DMS53 treated with DMSO at 0.1 percent for 48 hours (cell line): ENCODE data around the gene CORO1C.
"Not testable (repeated sequence)": the region's sequence is repeated elsewhere in the genome, so short reads cannot be mapped to it uniquely, and the experiment has no call there.

Experiments used
- DNase-seq: peaks from one replicate; lab custom pipeline; 2025; ENCODE audit not compliant: unreplicated experiment; lab: John Stamatoyannopoulos, UW

CORO1C gene

GRCh38 chr12:108620236-108620879 is 111.0 kb downstream of the CORO1C start:
- DNase-seq = no peak

- no peak for DNase-seq
Observed at GRCh38 chr12:108619369-108620160, 111.8 kb downstream of the CORO1C start.

GRCh38 chr12:108618953-108619274 is 112.4 kb downstream of the CORO1C start:
- DNase-seq = not testable (repeated sequence)

- DNase-seq = peak; percentile 83
Observed at GRCh38 chr12:108618079-108618952, 113.0 kb downstream of the CORO1C start.

DNA sequence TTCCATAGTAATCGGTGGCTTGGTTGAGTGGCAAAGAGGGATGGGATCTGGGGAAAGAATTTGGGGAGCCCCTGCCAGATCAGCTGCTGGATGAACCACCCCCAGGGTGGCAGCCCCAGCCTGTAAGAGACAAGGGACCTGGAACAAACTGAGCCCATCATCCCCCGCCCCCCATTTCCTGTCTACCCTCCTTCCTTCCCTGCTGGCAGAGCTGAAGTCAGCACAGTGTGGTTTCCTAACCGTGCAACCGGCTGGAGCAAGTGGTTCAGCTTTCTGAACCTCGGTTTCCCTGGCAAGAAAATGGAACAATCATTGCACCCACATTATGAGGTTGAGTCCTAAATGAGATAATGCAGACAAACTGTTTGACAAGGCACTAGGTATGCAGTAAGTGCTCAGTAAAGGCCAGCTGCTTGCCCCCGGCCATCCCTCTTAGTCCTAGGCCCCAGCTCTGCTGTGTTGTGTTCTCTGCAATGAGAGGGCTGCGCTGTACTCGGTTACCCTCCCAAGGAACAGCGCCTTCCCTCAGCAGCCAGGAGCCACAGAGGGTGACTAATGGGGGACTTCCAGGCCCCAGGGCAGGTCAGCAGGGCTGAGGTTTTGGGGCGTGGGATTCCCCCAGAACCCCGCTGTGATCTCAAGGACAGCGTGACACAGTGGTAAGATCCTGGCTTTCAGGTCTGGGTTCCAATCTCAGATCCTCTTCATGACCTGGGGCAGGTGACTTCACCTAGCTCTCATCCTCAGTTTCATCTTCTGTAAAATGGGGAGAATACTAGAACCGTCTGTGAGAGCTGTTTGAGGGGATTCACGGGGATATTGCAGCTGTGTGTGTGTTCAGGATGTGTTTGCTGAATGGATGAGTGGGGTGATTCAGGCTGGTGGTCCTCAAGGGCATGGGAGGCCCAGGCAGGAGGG is 114.1 kb downstream of the CORO1C start:
- no peak for DNase-seq

DNA sequence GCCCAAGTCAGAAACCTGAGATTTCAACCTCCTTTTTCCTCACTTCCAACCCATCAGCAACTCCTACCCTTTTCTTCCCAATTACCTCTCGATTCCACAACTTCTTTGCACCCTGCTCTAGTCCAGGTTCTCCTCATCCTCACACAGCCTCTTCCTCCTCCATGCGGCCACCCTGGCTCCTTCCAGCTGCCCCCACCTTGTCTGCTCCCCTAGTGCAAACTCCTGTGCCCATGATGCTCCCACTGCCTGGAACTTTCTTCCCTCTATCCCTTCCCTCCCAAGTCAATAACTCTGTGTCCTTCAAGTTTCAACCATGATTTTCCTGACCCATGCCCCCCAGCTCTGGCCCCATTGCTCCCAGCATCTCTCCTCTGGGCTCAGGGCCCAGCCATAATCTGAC is 115.0 kb downstream of the CORO1C start:
- DNase-seq = no peak

GRCh38 chr12:108615918-108616317 is 115.4 kb downstream of the CORO1C start:
- no peak for DNase-seq

- no peak for DNase-seq
Observed at GRCh38 chr12:108614639-108615038, 116.7 kb downstream of the CORO1C start.

GRCh38 chr12:108614041-108614440 is 117.3 kb downstream of the CORO1C start:
- no peak for DNase-seq

- no peak for DNase-seq
Observed at GRCh38 chr12:108613548-108613947, 117.8 kb downstream of the CORO1C start.

GRCh38 chr12:108612788-108613282 is 118.5 kb downstream of the CORO1C start:
- no peak for DNase-seq

- no peak for DNase-seq
Observed at GRCh38 chr12:108611884-108612415, 119.4 kb downstream of the CORO1C start.

DNA sequence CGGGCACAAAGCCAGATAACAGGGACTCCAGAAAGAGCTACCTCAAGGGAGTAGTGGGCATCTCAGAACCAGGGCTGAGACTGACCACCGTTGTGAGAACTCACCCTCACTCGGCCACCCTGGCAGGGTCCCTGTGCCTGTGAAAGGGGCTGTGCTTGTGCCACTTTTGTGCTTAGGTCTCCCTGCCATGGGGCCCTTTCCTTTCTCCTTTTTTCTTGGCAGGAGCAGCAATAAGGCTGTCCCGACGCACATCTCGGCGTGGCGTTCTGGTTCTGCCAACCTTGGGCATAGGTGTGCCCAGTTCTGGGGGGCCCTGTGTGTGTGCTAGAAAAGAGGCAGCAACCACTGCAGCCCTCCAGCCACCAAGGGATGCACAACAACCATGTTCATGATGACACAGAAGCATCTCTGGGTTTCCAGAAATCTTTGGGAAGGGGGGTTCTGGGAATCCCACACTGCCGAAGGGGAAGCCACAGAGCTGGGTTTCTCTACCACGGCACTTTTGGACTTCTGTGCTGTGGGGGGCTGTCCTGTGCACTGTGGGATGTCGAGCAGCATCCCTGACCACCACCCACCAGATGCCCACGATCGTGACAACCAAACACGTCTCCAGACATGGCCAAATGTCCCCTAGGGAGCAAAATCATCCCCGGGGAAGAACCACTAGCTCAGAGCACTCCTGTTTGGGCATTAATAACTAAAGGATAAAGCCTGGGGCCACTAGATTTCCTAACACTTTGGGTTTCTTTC is 120.3 kb downstream of the CORO1C start:
- DNase-seq = no peak

DNA sequence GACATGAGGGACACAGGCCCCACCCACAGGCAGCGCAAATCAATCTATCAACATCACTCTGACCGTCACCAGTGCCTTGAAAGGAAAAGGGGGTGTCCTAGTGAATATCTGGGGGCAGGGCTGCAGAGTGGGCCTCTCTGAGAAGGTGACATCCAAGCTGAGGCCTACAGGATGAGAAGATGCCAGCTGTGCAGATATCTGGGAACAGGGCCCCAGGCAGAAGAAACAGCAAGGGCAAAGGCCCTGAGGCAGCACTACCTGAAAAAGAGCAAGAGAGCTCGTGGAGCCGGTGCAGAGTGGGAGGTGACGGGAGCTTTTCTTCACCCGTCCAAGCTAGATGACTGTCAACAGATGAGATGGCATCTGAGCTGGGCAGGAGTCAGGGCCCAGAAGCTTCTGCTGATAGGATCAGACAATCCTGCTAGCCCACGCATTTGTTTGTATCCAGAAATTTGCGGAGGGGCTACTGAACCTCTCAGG is 120.9 kb downstream of the CORO1C start:
- no peak for DNase-seq

- no peak for DNase-seq
Observed at GRCh38 chr12:108609537-108610335, 121.6 kb downstream of the CORO1C start.

- DNase-seq = no peak
Observed at GRCh38 chr12:108608616-108609015, 122.7 kb downstream of the CORO1C start.

GRCh38 chr12:108607981-108608600 is 123.2 kb downstream of the CORO1C start:
- DNase-seq = no peak

DNA sequence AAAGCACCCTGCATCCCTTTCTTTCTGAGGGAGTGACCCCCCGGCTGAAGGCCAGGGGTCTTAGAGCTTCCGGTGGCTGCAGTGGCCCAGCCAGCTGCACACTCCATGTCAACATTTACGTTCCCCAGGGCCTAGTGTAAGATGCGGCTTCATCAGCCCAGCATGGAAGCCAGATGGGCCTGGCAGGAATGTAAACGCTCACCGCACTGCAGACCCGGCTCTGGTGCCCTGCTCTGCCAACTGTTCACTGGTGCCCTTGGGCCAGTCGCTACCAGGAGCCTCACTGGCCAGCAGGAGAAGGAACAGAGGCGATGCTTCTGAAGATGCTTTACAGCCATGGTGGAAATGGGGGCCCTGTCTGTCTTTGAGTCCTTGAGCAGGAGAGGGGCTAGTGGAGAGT is 124.8 kb downstream of the CORO1C start:
- no peak for DNase-seq
